Posterior vena cava (tissue), 2 donors: ENCODE results near the gene DUS1L. TPM values are rescaled to one million over a fixed set of nuclear protein-coding genes. Genes with fewer than 3 reads are reported as not detected.

ENCODE experiments used
- DNase-seq: peaks from one replicate; pipeline ENCODE4 v3.0.0-alpha.2; 2020; ENCODE audit warnings: low spot score
- intact Hi-C, 2 donors: fragments of 100-400 bp; cut with DNase I; formaldehyde crosslinking; loops; one replicate each; pipeline versions ENCODE4 v1.14.1 to v1.14.2; 2022 to 2023
- total RNA-seq, 2 donors: library from RNA; stranded (reverse); fragmentation: NEBNext Ultra II Directional; extraction: Animal tissue kit (Norgen Biotek cat#: 25700); gene quantifications; one replicate each; pipeline ENCODE4 v1.2.1, GENCODE V29; 2021
- donor health status: DM: yes; HTN: yes; CAD: no.
- donor health status: DM: yes; HTN: yes; CAD: no.

DUS1L gene
- total RNA-seq, 2 donors from 2014 or later, result 47.8 to 48.6 TPM

- no peak for DNase-seq
Observed at GRCh38 chr17:82060614-82061013, 5.0 kb downstream of the DUS1L start.

GRCh38 chr17:82060001-82060380, 5.6 kb downstream of the DUS1L start:
- intact Hi-C loops, result no loop called here
- no peak for DNase-seq

More at GRCh38 chr17:82060614-82061013, 5.0 kb downstream of the DUS1L start:
- intact Hi-C loops, result no loop called here

- no peak for DNase-seq
- intact Hi-C loops, result no loop called here
Observed at GRCh38 chr17:82059272-82060000, 6.2 kb downstream of the DUS1L start.

DNA sequence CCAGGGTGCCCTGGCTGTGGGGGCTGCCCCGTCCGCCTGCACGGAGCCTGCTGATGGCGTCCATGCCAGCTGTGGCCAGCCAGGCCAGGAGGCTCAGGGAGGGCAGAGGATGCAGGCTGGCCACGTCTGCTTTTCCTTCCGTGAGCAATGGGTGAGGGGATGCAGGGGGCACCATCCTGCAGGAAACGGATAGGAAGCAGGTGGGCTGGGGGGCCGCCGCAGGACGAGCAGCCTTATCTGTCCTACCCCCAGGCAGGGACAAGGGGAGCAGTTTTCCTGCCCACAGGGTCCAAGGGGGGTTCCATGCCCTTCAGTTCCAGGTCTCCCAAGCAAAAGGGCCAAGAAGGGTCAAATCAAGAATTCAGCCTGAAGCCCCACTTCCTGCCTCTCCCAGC, 6.8 kb downstream of the DUS1L start:
- intact Hi-C loops, result no loop called here
- no peak for DNase-seq

DNA sequence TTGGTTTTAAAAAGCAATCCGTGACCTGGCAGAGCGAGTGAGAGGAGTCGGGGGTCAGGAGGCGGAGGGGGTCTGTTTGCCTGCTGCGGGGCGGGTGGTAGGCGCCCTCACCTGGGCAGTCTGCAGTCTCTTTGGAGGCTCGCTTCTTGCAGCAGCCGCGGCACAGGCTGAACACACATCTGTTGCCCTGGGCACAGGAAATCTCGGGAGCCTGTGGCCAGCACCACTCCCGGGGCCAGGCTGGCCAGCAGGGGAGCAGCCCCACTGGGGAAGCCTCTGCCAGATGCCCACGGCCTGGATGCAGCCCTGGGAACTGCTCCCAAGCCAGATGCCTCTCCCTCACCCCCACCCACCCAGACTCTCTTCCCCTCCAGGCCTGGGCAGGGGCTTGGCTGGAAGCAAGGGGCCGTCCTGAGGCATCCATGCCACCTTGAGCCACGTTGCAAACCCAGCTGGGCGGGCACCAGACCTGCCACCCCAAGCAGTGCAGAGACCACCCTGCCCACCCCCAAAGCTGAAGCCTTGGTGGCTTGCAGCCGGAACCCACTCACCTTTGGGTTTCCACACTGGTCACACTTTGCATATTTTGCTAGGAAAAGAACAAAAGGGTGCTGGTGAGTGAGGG, 7.3 kb downstream of the DUS1L start:
- DNase-seq, result no peak
- intact Hi-C loops, result no loop called here

- no peak for DNase-seq
- intact Hi-C loops, result no loop called here
Observed at GRCh38 chr17:82056729-82057621, 8.6 kb downstream of the DUS1L start.

DNA sequence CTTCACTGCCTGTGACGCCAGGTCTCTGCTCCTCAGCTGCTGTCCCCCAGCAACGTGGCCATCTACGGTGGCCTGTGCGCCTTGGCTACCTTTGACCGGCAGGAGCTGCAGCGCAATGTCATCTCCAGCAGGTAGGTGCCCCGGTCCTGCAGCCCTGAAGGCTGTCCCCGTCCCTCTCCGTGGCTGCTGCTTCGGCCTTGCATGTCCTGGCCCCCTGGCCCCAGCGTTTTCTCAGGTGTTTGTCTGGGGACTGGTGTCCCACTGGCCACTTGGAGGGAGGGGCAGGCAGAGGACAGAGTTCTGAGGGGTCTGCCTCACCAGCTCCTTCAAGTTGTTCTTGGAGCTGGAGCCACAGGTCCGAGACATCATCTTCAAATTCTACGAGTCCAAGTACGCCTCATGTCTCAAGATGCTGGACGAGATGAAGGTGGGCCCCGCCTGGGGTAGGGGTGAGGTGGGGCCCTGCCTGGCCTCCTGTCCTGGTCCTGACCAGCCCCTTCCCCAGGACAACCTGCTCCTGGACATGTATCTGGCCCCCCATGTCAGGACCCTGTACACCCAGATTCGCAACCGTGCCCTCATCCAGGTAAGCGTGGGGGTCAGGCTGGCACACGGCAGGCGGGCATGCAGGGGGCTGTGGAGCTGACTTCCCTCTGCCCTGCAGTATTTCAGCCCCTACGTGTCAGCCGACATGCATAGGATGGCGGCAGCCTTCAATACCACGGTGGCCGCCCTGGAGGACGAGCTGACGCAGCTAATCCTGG, 9.5 kb downstream of the DUS1L start:
- intact Hi-C loops, result loop anchor here in 1 of 2 donors (1.0 kb wide), 1 partner anchor 19 kb away; no protein-coding TSS in a partner anchor
- DNase-seq, result no peak

DNA sequence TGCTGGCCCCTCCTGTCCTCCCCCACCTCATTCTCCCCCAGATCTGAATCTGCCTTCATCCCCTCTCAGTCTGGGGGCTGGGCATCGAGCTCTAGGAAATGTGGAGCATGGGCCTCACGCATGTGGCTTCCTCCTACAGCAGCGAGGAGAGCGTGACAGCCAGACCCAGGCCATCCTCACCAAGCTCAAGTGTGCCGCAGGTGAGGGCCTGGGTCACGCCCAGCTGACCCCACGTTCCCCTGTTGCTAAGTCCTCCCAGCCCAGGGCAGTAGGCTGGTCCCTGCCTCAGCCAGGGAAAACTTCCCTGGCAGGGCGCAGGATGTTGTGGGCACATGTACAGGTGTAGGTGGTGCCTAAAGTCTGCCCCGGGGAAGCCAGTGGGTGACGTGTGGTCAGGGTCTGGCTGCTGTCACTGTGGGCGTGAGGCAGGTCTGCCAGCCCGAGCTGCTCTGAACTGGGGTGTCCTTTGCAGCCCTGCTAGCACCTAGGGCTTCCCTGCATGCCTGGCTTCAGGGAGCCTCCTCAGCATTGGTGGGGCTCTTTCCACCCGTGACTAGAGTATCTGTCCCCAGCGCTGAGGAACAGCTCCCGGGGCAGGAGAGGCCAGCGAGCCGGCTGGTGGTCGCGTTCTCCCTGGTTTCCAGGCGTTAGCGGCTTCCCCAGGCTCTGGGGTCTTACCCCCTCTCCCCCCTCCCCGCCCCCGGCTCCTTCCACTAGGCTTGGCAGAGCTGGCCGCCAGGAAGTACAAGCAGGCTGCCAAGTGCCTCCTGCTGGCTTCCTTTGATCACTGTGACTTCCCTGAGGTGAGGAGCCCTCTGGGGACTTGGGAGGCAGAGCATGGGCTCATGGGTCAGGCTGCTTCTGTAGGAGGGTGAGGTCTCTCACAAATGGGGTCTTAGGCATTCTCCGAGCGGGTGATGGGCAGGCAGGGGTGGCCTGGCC, 10.3 kb downstream of the DUS1L start:
- intact Hi-C loops, result loop anchor here in 1 of 2 donors (1.0 kb wide), 1 partner anchor 20 kb away; no protein-coding TSS in a partner anchor
- no peak for DNase-seq

DNA sequence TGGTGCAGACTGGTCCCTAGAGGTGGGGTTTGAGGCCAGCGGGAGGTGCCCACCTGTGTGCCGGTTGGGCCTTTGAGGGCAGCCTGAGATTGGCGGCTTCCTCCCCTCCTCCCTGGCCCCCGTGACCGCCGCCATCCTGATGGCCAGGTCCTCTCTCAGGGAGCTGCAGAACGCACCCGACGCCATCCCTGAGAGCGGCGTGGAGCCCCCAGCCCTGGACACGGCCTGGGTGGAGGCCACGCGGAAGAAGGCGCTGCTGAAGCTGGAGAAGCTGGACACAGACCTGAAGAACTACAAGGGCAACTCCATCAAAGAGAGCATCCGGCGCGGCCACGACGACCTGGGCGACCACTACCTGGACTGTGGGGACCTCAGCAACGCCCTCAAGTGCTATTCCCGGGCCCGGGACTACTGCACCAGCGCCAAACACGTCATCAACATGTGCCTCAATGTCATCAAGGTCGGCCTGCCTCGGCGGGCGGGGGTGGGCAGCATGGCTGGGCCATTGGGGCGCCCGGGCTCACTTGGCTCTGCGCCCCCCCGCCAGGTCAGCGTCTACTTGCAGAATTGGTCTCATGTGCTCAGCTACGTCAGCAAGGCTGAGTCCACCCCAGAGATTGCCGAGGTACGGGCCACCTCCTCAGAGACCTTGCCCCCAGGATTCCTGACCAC, 11.1 kb downstream of the DUS1L start:
- DNase-seq, result no peak
- intact Hi-C loops, result loop anchor here in 1 of 2 donors (1.0 kb wide), 1 partner anchor 21 kb away; no protein-coding TSS in a partner anchor

DNA sequence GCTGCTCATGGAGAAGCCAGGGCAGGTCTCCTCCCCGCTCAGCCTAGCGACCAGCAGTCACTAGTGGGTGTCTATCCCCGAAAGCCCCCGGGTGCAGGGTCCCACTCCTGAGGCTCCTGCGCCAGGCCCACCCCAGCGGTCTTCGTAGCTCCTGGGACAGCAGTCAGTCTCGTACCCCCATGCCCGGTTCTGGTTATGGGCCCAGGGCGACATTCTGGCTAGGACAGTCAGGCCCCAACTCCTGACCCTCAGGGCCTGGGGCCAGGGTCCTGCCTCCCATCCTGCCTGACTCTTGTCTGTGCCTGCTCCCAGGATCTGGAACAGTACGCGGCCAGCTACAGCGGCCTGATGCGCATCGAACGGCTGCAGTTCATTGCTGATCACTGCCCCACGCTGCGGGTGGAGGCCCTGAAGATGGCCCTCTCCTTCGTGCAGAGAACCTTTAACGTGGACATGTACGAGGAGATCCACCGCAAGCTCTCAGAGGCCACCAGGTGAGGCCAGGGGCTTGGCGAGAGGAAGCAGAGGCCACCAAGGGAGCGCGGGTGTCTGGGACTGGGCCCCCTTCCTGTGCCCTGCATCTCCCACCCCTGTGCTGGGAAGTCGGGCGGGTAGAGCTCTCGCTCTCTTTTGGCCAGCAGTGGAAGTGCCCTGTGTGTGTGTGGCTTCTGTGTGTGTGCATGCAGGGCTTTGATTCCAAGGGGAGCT, 11.9 kb downstream of the DUS1L start:
- DNase-seq, result no peak
- intact Hi-C loops, result no loop called here

DNA sequence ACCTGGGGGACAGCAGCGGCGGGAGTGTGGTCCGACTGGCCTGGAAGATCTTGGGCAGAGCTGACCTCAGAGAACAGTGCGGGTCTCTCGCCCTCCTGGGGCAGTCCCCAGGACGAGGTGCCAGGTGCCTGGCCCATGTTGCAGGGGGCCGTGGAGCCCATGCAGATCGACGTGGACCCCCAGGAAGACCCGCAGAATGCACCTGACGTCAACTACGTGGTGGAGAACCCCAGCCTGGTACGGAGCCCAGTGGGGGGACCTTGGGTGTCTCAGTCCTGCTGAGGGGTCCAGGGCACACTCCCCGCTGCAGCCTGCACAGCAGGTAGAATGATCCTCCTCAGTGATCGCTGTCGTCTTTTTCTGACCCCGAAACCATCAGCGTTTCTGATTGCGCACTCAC, 12.5 kb downstream of the DUS1L start:
- DNase-seq, result no peak

GRCh38 chr17:82052638-82053059, 13.0 kb downstream of the DUS1L start:
- no peak for DNase-seq
- intact Hi-C loops, result no loop called here

More for the DNA sequence above, 12.5 kb downstream of the DUS1L start:
- intact Hi-C loops, result no loop called here

DNA sequence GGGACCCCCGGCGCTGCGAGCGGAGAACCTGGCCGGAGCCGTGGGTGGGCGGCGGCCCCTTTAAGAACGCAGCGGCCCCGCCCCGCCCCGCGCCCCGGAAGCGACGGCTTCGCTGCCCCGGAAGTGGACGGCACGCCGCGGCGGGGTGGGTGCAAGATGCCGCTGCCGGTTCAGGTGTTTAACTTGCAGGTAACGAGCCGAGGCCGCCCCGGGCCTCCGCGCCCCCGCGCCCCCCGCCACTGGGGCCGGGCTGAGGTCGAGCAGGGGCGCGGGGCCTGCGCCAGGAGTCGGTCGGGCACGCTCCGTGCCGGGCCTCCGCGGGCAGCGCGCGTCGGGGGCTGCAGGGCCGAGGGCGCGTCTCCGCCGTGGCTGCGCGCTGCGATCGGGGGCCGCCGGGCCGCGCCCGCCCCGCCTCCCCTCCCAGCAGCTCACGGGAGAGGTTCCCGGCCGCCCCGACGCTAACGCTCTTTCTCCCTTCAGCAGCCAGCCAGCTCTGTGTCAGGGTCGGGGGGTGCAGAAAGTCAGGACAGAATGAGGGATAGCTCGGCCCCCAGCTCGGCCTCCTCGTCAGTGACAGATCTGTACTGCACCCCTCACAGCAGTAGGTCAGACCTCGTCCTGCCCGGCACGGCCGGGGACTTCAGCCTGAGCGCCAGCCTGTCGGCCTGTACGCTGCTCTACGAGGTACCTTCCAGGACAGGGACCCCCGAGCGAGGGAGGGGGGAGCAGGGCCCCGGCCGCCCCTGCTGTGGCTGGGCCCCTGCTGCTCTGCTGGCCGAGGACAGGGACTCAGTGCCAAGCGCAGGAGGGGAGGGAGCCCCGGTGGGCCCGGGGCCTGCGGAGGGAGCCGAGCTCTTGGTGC, 13.6 kb downstream of the DUS1L start, which contains the start of the genes GPS1 and RFNG:
Gene GPS1, plus strand, starts transcription at position 123 of the 862 bp plus-strand sequence. Its CDS starts 34 bp downstream, at position 157.
Gene RFNG, minus strand, starts transcription at position 36 of the 862 bp plus-strand sequence. CDS start 45 bp downstream, outside the sequence.
- DNase-seq, result peak; percentile 94
- intact Hi-C loops, result no loop called here

DNA sequence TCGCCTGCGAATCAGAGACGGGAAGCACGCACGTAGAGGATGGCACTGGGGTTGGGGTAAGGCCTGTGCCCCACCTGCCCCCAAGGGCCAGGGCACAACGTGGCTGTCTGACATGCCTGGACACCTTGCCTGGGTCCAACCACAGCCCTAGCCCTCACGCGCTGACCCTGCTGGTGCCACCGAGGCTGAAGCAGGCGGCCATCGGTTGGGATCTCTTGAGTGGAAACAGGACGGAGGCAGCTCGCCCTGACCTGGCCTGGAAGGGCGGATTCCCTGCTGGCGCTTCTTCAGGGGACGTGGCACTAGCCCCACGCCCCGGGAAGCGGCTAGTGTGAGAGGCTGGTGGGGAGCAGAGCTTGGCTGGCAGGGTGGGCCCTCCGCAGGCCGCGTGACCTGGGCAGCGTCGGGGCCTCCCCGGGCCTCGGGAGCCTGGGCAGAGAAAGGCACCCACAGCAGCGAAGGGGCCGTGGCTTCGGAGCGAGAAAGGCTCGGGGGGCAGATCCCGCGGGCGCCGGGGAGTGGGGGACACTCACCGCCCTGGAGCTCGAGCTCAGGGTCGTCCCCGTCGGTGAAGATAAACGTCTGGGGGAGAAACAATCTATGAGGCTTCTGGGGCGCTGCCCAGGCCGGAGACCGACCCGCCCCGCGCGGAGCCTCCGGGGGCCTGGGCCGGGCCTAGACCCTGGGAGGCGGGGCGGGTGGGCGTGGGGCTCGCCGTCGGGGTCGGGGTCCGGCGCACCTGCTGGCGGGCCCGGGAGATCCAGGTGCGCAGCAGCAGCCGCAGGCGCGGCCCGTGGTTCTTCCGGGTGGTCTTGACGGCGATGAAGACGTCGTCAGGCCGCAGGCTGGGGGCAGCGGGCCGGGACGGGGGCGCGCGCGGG, 14.6 kb downstream of the DUS1L start:
- intact Hi-C loops, result no loop called here
- no peak for DNase-seq
